Mesothelial cell of epicardium (in vitro differentiated cells): ENCODE measurements around the gene ERC1. TPM values are rescaled to one million over a fixed set of nuclear protein-coding genes. Genes with fewer than 3 reads are reported as not detected.
"Not testable (repeated sequence)": the region's sequence is repeated elsewhere in the genome, so short reads cannot be mapped to it uniquely, and the experiment has no call there.

Experiments
- DNase-seq, 2 experiments: peaks; one replicate each; pipeline ENCODE4 v3.0.0; 2021; ENCODE audit warnings: low spot score in 2 of 2; ENCODE audit not compliant: unreplicated experiment in 2 of 2
- H3K27ac Mint-ChIP-seq: 2 replicates; pipeline ENCODE4 v1.8.0; 2021; ENCODE audit warnings: mixed read lengths
- H3K27me3 Mint-ChIP-seq: 2 replicates; pipeline ENCODE4 v1.8.0; 2021; ENCODE audit warnings: low read depth, mixed read lengths
- H3K36me3 Mint-ChIP-seq: 2 replicates; pipeline ENCODE4 v1.8.0; 2021; ENCODE audit warnings: mixed read lengths
- H3K4me1 Mint-ChIP-seq: 2 replicates; pipeline ENCODE4 v1.8.0; 2021; ENCODE audit warnings: mixed read lengths
- H3K4me3 Mint-ChIP-seq: 2 replicates; pipeline ENCODE4 v1.8.0; 2021; ENCODE audit warnings: mild to moderate bottlenecking, moderate library complexity, mixed read lengths
- H3K9me3 Mint-ChIP-seq: 2 replicates; pipeline ENCODE4 v1.8.0; 2021; ENCODE audit warnings: mixed read lengths
- total RNA-seq: library from RNA; stranded (reverse); gene quantifications from 3 replicates; pipeline ENCODE4 v1.2.1, GENCODE V29; 2021
- TF ChIP-seq, protein P1 (sequence below): fragments of 200-600 bp; sonication (generic); IDR thresholded peaks from one replicate; pipeline ENCODE4 v1.5.0; 2021; ENCODE audit warnings: antibody characterized with exemption; ENCODE audit not compliant: unreplicated experiment

The ERC1 gene
- total RNA-seq, 1 donor from 2014 or later = 66.1 TPM

GRCh38 chr12:1332327-1332726, 341.3 kb downstream of the ERC1 start:
- Mint-ChIP-seq H3K4me1 (peaks cover 33% of the 10 kb centered on the region), H3K4me3 (no peak overlapping the region), H3K36me3 (peaks cover 33% of the 10 kb centered on the region), H3K9me3 (peaks cover 33% of the 10 kb centered on the region), H3K27me3 (no peaks in the 10 kb centered on the region), H3K27ac (peak overlapping the region; percentile 59)
- TF ChIP-seq, protein P1, sequence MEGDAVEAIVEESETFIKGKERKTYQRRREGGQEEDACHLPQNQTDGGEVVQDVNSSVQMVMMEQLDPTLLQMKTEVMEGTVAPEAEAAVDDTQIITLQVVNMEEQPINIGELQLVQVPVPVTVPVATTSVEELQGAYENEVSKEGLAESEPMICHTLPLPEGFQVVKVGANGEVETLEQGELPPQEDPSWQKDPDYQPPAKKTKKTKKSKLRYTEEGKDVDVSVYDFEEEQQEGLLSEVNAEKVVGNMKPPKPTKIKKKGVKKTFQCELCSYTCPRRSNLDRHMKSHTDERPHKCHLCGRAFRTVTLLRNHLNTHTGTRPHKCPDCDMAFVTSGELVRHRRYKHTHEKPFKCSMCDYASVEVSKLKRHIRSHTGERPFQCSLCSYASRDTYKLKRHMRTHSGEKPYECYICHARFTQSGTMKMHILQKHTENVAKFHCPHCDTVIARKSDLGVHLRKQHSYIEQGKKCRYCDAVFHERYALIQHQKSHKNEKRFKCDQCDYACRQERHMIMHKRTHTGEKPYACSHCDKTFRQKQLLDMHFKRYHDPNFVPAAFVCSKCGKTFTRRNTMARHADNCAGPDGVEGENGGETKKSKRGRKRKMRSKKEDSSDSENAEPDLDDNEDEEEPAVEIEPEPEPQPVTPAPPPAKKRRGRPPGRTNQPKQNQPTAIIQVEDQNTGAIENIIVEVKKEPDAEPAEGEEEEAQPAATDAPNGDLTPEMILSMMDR = no peak
- DNase-seq = peak; percentile 33 to 49

- no peaks in the 10 kb centered on the region for H3K27me3 Mint-ChIP-seq
- H3K4me3 Mint-ChIP-seq = no peak overlapping the region
- no peak overlapping the region for H3K27ac Mint-ChIP-seq
- DNase-seq = no peak
- no peaks in the 10 kb centered on the region for H3K4me1 Mint-ChIP-seq
- peaks cover 21% of the 10 kb centered on the region for H3K9me3 Mint-ChIP-seq
- TF ChIP-seq, protein P1 = no peak
- peaks cover 22% of the 10 kb centered on the region for H3K36me3 Mint-ChIP-seq
Observed at GRCh38 chr12:1338483-1339177, 347.6 kb downstream of the ERC1 start.

DNA sequence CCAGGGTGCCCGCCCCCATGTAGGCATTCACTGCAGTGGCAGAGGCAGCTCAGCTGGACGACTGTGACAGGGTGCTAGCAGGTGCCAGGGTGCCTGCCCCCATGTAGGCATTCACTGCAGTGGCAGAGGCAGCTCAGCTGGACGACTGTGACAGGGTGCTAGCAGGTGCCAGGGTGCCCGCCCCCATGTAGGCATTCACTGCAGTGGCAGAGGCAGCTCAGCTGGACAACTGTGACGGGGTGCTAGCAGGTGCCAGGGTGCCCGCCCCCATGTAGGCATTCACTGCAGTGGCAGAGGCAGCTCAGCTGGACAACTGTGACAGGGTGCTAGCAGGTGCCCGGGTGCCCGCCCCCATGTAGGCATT, 348.1 kb downstream of the ERC1 start:
- not testable (repeated sequence) for DNase-seq, H3K27ac Mint-ChIP-seq, H3K4me1 Mint-ChIP-seq, H3K27me3 Mint-ChIP-seq, H3K4me3 Mint-ChIP-seq
- Mint-ChIP-seq H3K36me3 (peaks cover 18% of the 10 kb centered on the region), H3K9me3 (peaks cover 16% of the 10 kb centered on the region)

DNA sequence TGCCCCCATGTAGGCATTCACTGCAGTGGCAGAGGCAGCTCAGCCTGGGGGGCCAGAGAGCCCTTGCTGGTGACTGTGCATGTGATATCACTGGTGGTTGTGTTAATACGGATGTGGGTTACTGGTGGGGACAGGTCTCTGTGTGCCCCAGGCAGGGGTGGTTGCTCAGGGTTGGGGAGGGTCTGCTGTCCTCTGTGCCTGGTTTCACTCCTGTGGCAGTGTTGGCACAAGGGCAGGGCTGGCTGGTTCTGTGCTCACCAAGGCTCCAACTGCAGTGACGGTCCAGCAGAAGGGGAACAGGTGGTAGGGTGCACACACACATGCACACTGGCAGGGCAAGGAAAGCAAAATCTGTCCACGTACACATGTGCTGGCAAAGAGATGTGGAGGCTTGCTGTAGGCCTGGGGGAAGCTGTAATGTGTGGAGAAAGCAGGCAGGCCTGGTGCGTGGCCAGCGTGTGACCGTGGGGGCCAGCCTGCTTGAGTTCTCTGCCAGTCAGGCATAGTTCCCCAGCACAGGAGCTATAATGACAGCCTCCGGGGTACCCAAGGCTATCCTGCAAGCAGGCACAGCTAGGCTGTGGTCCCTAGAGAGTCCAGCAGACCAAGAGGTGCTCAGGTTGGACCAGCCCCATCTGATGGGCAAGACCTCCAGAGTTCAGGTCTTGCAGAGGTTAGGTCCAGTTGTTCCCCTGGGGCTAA, 348.7 kb downstream of the ERC1 start:
- Mint-ChIP-seq H3K27ac (no peak overlapping the region), H3K36me3 (peaks cover 12% of the 10 kb centered on the region), H3K4me1 (peaks cover 6% of the 10 kb centered on the region), H3K27me3 (no peaks in the 10 kb centered on the region), H3K4me3 (no peak overlapping the region), H3K9me3 (peaks cover 10% of the 10 kb centered on the region)
- TF ChIP-seq, protein P1 = no peak
- no peak for DNase-seq

- H3K36me3 Mint-ChIP-seq, H3K9me3 Mint-ChIP-seq, DNase-seq, H3K27me3 Mint-ChIP-seq, H3K4me1 Mint-ChIP-seq, H3K27ac Mint-ChIP-seq, H3K4me3 Mint-ChIP-seq: not testable (repeated sequence)
Observed at GRCh38 chr12:1341270-1341669, 350.2 kb downstream of the ERC1 start.

GRCh38 chr12:1343422-1343821, 352.4 kb downstream of the ERC1 start:
- Mint-ChIP-seq H3K27me3 (no peaks in the 10 kb centered on the region), H3K4me3 (no peak overlapping the region), H3K36me3 (peaks cover 7% of the 10 kb centered on the region), H3K27ac (no peak overlapping the region), H3K4me1 (peaks cover 6% of the 10 kb centered on the region), H3K9me3 (no peaks in the 10 kb centered on the region)
- TF ChIP-seq, protein P1 = no peak
- no peak for DNase-seq
